Lower leg skin (tissue), 4 donors: Measurements from ENCODE around the gene VRK3. TPM values are rescaled to one million over a fixed set of nuclear protein-coding genes. Genes with fewer than 3 reads are reported as not detected.
"Not testable (repeated sequence)": the region's sequence is repeated elsewhere in the genome, so short reads cannot be mapped to it uniquely, and the experiment has no call there.

Source experiments
- DNase-seq, 2 donors: peaks; one replicate each; pipeline ENCODE4 v3.0.0-alpha.2; 2019; ENCODE audit warnings: low spot score in 2 of 2
- H3K4me3 ChIP-seq: fragments of 200-600 bp; sonication (generic); 2 replicates; pipeline ENCODE4 v1.5.1; 2017; ENCODE audit warnings: mild to moderate bottlenecking, low read depth; ENCODE audit not compliant: poor library complexity, severe bottlenecking
- CTCF ChIP-seq, 3 donors: fragments of 450-650 bp; IDR thresholded peaks; one replicate each; pipeline ENCODE4 v1.5.1; 2016; ENCODE audit warnings: antibody characterized with exemption in 3 of 3, mild to moderate bottlenecking in 3 of 3, moderate library complexity in 2 of 3
- POLR2A ChIP-seq, 2 donors: fragments of 450-650 bp; IDR thresholded peaks; one replicate each; pipeline ENCODE4 v1.6.1; 2016 to 2017; ENCODE audit warnings: antibody characterized with exemption in 2 of 2, mild to moderate bottlenecking in 1 of 2, moderate library complexity in 1 of 2
- WGBS, 2 donors: methylation state at CpG; one replicate each; pipeline ENCODE4 v1.1.5; 2018; 5-methylcytosine and 5-hydroxymethylcytosine counted together
- intact Hi-C: fragments of 100-400 bp; cut with DNase I; formaldehyde crosslinking; loops from one replicate; pipeline ENCODE4 v1.15.0; 2023; ENCODE audit warnings: low total_unique reads
- total RNA-seq, 4 donors: library from RNA; depleted of rRNA; stranded (reverse); fragments of >200 nt; gene quantifications; one replicate each; pipeline ENCODE4 v1.1.0, GENCODE V29; 2016

Gene VRK3
- total RNA-seq, 4 donors from 2014 or later: 16.6 to 56.4 (median 29.7) TPM

- H3K4me3 ChIP-seq: no peak overlapping the region
- WGBS, 2 donors: 59 to 69% methylated on average over 5 of the region's 5 CpGs
- intact Hi-C loops: no loop called here
- no peak for TF ChIP-seq CTCF (IDR thresholded peaks at IDR 0.05)
- no peak for TF ChIP-seq POLR2A (IDR thresholded peaks at IDR 0.05)
- DNase-seq: no peak
Observed at GRCh38 chr19:49968279-49968922, 56.8 kb downstream of the VRK3 start.

GRCh38 chr19:49960980-49961379, 64.2 kb downstream of the VRK3 start, which contains the start of gene SIGLEC11:
TSS of gene SIGLEC11 (minus strand) at chr19:49961172. CDS start at chr19:49961081, 91 bp downstream.
- intact Hi-C loops, DNase-seq, H3K4me3 ChIP-seq: not testable (repeated sequence)
- WGBS, 2 donors: 51 to 66% methylated on average over 4 to 5 of the region's 10 CpGs

- no CpG with 5 or more reads among the region's 12 CpGs for WGBS, 2 donors
- intact Hi-C loops, H3K4me3 ChIP-seq, DNase-seq: not testable (repeated sequence)
Observed at GRCh38 chr19:49959892-49960291, 65.3 kb downstream of the VRK3 start.

- H3K4me3 ChIP-seq, intact Hi-C loops, DNase-seq: not testable (repeated sequence)
- 67 to 68% methylated on average over 12 to 13 of the region's 13 CpGs for WGBS, 2 donors
Observed at GRCh38 chr19:49958596-49958995, 66.6 kb downstream of the VRK3 start.

- not testable (repeated sequence) for DNase-seq
Observed at GRCh38 chr19:49958144-49958543, 67.0 kb downstream of the VRK3 start.

GRCh38 chr19:49957262-49957915, 67.8 kb downstream of the VRK3 start:
- WGBS, 2 donors: 81 to 86% methylated on average over 10 of the region's 10 CpGs
- no peak overlapping the region for H3K4me3 ChIP-seq
- intact Hi-C loops: no loop called here
- no peak for DNase-seq
- no peak for TF ChIP-seq CTCF (IDR thresholded peaks at IDR 0.05)
- TF ChIP-seq POLR2A (IDR thresholded peaks at IDR 0.05): no peak

More at GRCh38 chr19:49958144-49958543, 67.0 kb downstream of the VRK3 start:
- H3K4me3 ChIP-seq, intact Hi-C loops: not testable (repeated sequence)
- WGBS, 2 donors: 44 to 54% methylated on average over 5 to 9 of the region's 9 CpGs

GRCh38 chr19:49956115-49956495, 69.1 kb downstream of the VRK3 start:
- DNase-seq: no peak
- WGBS, 2 donors: 78 to 81% methylated on average over 9 of the region's 9 CpGs
- intact Hi-C loops: no loop called here

More at GRCh38 chr19:49956115-49956495, 69.1 kb downstream of the VRK3 start:
- H3K4me3 ChIP-seq: no peak overlapping the region
- no peak for TF ChIP-seq CTCF (IDR thresholded peaks at IDR 0.05)
- no peak for TF ChIP-seq POLR2A (IDR thresholded peaks at IDR 0.05)
